HEK293 (cell line): ENCODE results near the gene MICALL1.

Experiments
- CTCF ChIA-PET: fragments of 350-600 bp; formaldehyde crosslinking; extraction: SDS; loops from one replicate; lab custom pipeline; 2021; ENCODE audit warnings: antibody characterized with exemption; lab: Yijun Ruan, JAX
- POLR2A ChIA-PET: fragments of 300-600 bp; formaldehyde crosslinking; extraction: SDS; loops from one replicate; lab custom pipeline; 2020; ENCODE audit warnings: antibody characterized with exemption, inconsistent platforms; lab: Yijun Ruan, JAX
- H3K27ac ChIP-seq: fragments of 200-500 bp; sonication (Bioruptor generic); 2 replicates; pipeline ENCODE4 v1.5.1; 2014; ENCODE audit warnings: low read depth, low read length, control low read depth, inconsistent platforms; ENCODE audit errors: extremely low read depth
- H3K36me3 ChIP-seq, 2 experiments: fragments of 200-500 bp in 1 of 2; sonication (Bioruptor generic) in 1 of 2; 1 replicate in 1 of 2; 2 replicates in 1 of 2; pipeline ENCODE4 v1.5.1; 2014 to 2017; ENCODE audit warnings: inconsistent platforms in 2 of 2, low read length in 2 of 2; ENCODE audit not compliant: control insufficient read depth in 2 of 2, insufficient read depth in 1 of 2
- H3K4me1 ChIP-seq: fragments of 200-500 bp; sonication (Bioruptor generic); 2 replicates; pipeline ENCODE4 v1.5.1; 2014; ENCODE audit warnings: mild to moderate bottlenecking, low read length, inconsistent platforms; ENCODE audit not compliant: control insufficient read depth, insufficient read depth
- H3K4me3 ChIP-seq: 2 replicates; pipeline ENCODE4 v1.5.1; 2011; ENCODE audit warnings: low read depth, mild to moderate bottlenecking, control low read depth, low read length, moderate library complexity
- H3K9me3 ChIP-seq: fragments of 200-500 bp; sonication (Bioruptor generic); 2 replicates; pipeline ENCODE4 v1.5.1; 2014; ENCODE audit warnings: low read depth, low read length, inconsistent platforms; ENCODE audit not compliant: control insufficient read depth, insufficient read depth
- GLIS1 ChIP-seq: fragments of 450-650 bp; formaldehyde crosslinking; IDR thresholded peaks from 2 replicates; pipeline ENCODE4 v1.5.1; 2016; ENCODE audit warnings: missing biosample characterization, missing genetic modification characterization
- GLIS2 ChIP-seq: fragments of 450-650 bp; formaldehyde crosslinking; IDR thresholded peaks from 2 replicates; pipeline ENCODE4 v1.5.1; 2016; ENCODE audit warnings: missing biosample characterization, missing genetic modification characterization
- OVOL3 ChIP-seq: fragments of 450-650 bp; formaldehyde crosslinking; IDR thresholded peaks from 2 replicates; pipeline ENCODE4 v1.5.1; 2016; ENCODE audit warnings: missing biosample characterization, missing genetic modification characterization
- REST ChIP-seq: fragments of 450-650 bp; formaldehyde crosslinking; IDR thresholded peaks from 2 replicates; pipeline ENCODE4 v1.5.1; 2016; ENCODE audit warnings: missing biosample characterization, missing genetic modification characterization
- SETDB1 ChIP-seq: IDR thresholded peaks from one replicate; pipeline ENCODE4 v1.6.1; 2017; ENCODE audit warnings: mild to moderate bottlenecking, low read length, moderate library complexity, mixed read lengths; ENCODE audit not compliant: insufficient read length
- TRIM28 ChIP-seq: IDR thresholded peaks from 2 replicates; pipeline ENCODE4 v1.6.1; 2011; ENCODE audit warnings: low read length, control low read depth, borderline replicate concordance
- WT1 ChIP-seq: fragments of 450-650 bp; formaldehyde crosslinking; IDR thresholded peaks from 2 replicates; pipeline ENCODE4 v1.5.1; 2016; ENCODE audit warnings: missing biosample characterization, missing genetic modification characterization
- ZBTB20 ChIP-seq: fragments of 450-650 bp; formaldehyde crosslinking; IDR thresholded peaks from 2 replicates; pipeline ENCODE4 v1.5.1; 2016; ENCODE audit warnings: missing biosample characterization, missing genetic modification characterization
- ZNF211 ChIP-seq: fragments of 450-650 bp; formaldehyde crosslinking; IDR thresholded peaks from 2 replicates; pipeline ENCODE4 v1.5.1; 2016; ENCODE audit warnings: low read depth, missing biosample characterization, missing genetic modification characterization
- ZNF302 ChIP-seq: fragments of 450-650 bp; formaldehyde crosslinking; IDR thresholded peaks from 2 replicates; pipeline ENCODE4 v1.5.1; 2016; ENCODE audit warnings: missing biosample characterization, missing genetic modification characterization, low read depth
- ZNF341 ChIP-seq: fragments of 450-650 bp; formaldehyde crosslinking; IDR thresholded peaks from 2 replicates; pipeline ENCODE4; 2016; ENCODE audit warnings: low read depth, missing biosample characterization, missing genetic modification characterization
- ZNF404 ChIP-seq: fragments of 450-650 bp; formaldehyde crosslinking; IDR thresholded peaks from 2 replicates; pipeline ENCODE4 v1.5.1; 2017; ENCODE audit warnings: missing biosample characterization, missing genetic modification characterization
- ZNF416 ChIP-seq: fragments of 450-650 bp; formaldehyde crosslinking; IDR thresholded peaks from 2 replicates; pipeline ENCODE4 v1.5.1; 2016; ENCODE audit warnings: missing biosample characterization, missing genetic modification characterization
- ZNF529 ChIP-seq: fragments of 450-650 bp; formaldehyde crosslinking; IDR thresholded peaks from 2 replicates; pipeline ENCODE4 v1.5.1; 2017; ENCODE audit warnings: missing genetic modification characterization, missing biosample characterization; ENCODE audit not compliant: insufficient replicate concordance
- ZNF555 ChIP-seq: fragments of 450-650 bp; formaldehyde crosslinking; conservative IDR thresholded peaks from 2 replicates; pipeline ENCODE4 v1.5.1; 2017; ENCODE audit warnings: missing biosample characterization, mild to moderate bottlenecking, missing genetic modification characterization, inconsistent platforms
- ZNF558 ChIP-seq: fragments of 450-650 bp; formaldehyde crosslinking; IDR thresholded peaks from 2 replicates; pipeline ENCODE4 v1.5.1; 2016; ENCODE audit warnings: missing biosample characterization, missing genetic modification characterization
- ZNF596 ChIP-seq: fragments of 450-650 bp; IDR thresholded peaks from 2 replicates; pipeline ENCODE4 v1.5.0; 2018; ENCODE audit warnings: missing biosample characterization, mild to moderate bottlenecking, missing genetic modification characterization, moderate library complexity
- ZNF639 ChIP-seq: fragments of 450-650 bp; formaldehyde crosslinking; IDR thresholded peaks from 2 replicates; pipeline ENCODE4 v1.5.1; 2016; ENCODE audit warnings: missing biosample characterization, missing genetic modification characterization
- ZNF660 ChIP-seq: fragments of 450-650 bp; IDR thresholded peaks from 2 replicates; pipeline ENCODE4 v1.5.1; 2018; ENCODE audit warnings: missing biosample characterization, mild to moderate bottlenecking, missing genetic modification characterization
- ZNF677 ChIP-seq: fragments of 450-650 bp; IDR thresholded peaks from 2 replicates; pipeline ENCODE4 v1.5.0; 2018; ENCODE audit warnings: missing biosample characterization, mild to moderate bottlenecking, missing genetic modification characterization, moderate library complexity
- ZNF707 ChIP-seq: fragments of 450-650 bp; formaldehyde crosslinking; IDR thresholded peaks from 2 replicates; pipeline ENCODE4 v1.5.1; 2016; ENCODE audit warnings: missing biosample characterization, missing genetic modification characterization
- ZNF837 ChIP-seq: fragments of 450-650 bp; formaldehyde crosslinking; IDR thresholded peaks from 2 replicates; pipeline ENCODE4 v1.5.1; 2016; ENCODE audit warnings: missing biosample characterization, missing genetic modification characterization
- ZXDB ChIP-seq: fragments of 450-650 bp; formaldehyde crosslinking; IDR thresholded peaks from 2 replicates; pipeline ENCODE4 v1.5.1; 2016; ENCODE audit warnings: missing biosample characterization, missing genetic modification characterization

MICALL1 gene

DNA sequence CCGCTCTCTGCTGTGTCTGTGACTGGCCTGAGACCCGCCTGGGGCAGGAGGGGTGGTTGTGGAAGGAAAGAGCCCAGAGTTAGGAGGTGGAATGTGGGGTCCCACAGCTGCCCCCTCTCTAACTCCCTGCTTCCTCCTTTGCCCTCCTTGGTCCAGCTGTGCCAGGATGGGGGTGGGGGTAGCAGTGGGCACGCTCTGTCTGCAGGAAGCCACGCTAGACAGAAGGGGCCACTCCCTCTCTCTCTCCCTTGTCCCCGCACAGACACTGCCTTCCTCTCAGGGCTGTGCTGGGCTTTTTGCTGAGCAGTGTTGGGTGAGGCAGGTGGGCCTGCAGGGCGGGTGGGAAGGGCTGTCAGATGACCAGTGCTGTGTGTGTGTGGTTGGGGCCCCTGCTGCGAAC, 80.3 kb downstream of the MICALL1 start:
- peaks cover 0 to 2% of the 10 kb centered on the region in 2 experiments; a peak in 1 of 3 replicates for H3K36me3 ChIP-seq
- CTCF ChIA-PET: no interaction called here

DNA sequence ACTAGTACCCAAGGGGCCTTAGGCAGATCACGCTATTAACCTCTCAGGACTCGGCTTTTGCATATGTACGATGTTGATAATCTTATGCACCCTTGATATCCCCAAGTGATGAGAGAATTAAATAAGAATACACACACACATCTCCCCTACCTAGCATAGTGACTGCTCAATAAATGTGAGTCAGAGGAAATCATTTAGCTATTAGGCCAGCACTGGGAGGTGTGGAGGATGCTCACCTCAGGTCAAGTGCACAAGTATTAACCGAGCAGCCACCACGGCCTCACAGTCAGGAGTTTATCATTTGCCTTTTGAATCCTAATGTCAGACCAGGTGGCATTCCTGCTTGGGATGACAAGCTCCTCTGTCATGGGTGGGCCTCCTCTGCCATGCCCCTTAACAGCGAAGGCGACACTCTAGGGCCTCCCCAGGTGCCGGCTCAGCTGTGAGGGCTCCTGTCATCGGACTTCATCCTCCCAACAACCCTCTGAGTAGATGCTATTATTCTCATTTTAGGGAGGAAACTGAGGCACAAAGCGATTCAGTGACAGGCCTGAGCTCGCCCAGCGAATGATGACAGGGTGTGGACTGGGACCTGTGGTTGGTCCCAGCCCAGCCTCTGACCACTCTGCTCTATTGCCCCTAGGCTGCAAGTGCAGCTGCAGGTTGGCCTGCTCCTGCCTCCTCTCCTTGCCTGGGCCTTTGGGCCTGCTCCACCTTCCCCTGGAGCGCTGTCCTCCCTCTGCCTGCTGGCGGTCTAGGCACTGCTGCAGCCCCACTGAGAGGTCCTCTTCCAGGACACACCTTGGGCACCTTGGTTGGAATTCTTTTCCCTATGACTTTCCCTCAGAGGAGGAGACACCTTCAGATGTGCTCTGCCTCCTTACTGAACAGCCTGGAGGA, 83.3 kb downstream of the MICALL1 start:
- Histone ChIP-seq H3K4me1 (no peaks in the 10 kb centered on the region), H3K4me3 (no peak overlapping the region), H3K36me3 (peaks cover 0 to 2% of the 10 kb centered on the region in 2 experiments; a peak in 1 of 3 replicates), H3K9me3 (no peaks in the 10 kb centered on the region), H3K27ac (no peak overlapping the region)
- TF ChIP-seq ZNF211: no peak
- no peak for TF ChIP-seq ZNF302 (tag by site-specific recombination)
- no peak for TF ChIP-seq GLIS1 (tag by site-specific recombination)
- TF ChIP-seq TRIM28: no peak
- TF ChIP-seq ZNF416 (tag by site-specific recombination): no peak
- no peak for TF ChIP-seq ZNF529 (tag by site-specific recombination)
- no peak for TF ChIP-seq ZNF639
- TF ChIP-seq ZNF660 (tag by site-specific recombination): no peak
- TF ChIP-seq ZNF837 (tag by site-specific recombination): no peak
- TF ChIP-seq ZNF707 (tag by site-specific recombination): no peak
- TF ChIP-seq ZXDB (tag by site-specific recombination): no peak
- TF ChIP-seq ZNF341 (tag by site-specific recombination): no peak
- TF ChIP-seq ZNF677 (tag by site-specific recombination): no peak
- TF ChIP-seq ZNF558 (tag by site-specific recombination): no peak
- ChIA-PET CTCF (interaction anchor here (0.7 to 1.2 kb wide), 3 partner anchors 11 to 23 kb away, joined by 3 to 4 read pairs (median 3); no protein-coding TSS in a partner anchor), POLR2A (interaction anchor here (1.2 kb wide), 1 partner anchor 36 kb away, joined by 3 read pairs; the partner anchor contains the start of genes C22orf23 and POLR2F)

More for the DNA sequence above, 80.3 kb downstream of the MICALL1 start:
- H3K4me1 ChIP-seq: no peaks in the 10 kb centered on the region
- TF ChIP-seq ZNF404 (tag by site-specific recombination) (no peak), SETDB1 (no peak), GLIS2 (tag by site-specific recombination) (no peak), WT1 (tag by site-specific recombination) (no peak), REST (no peak), ZNF596 (tag by site-specific recombination) (no peak), ZNF555 (tag by site-specific recombination) (no peak), ZBTB20 (no peak), OVOL3 (no peak)
- POLR2A ChIA-PET: no interaction called here
- no peak overlapping the region for H3K27ac ChIP-seq
- H3K9me3 ChIP-seq: no peaks in the 10 kb centered on the region
- H3K4me3 ChIP-seq: no peak overlapping the region
